ENCODE measurements around the gene ZNF668. TPM values are rescaled to one million over a fixed set of nuclear protein-coding genes. Genes with fewer than 3 reads are reported as not detected.

ZNF668 gene
- total RNA-seq, 1 donor from 2014 or later = 5.9 TPM

GRCh38 chr16:31084584-31085302 lies 10.7 kb upstream of the ZNF668 start:
- intact Hi-C loops (cut with DNase I) = no loop called here
- DNase-seq (ENCODE audit: low spot score) = no peak

- intact Hi-C loops (cut with DNase I) = no loop called here
- DNase-seq (ENCODE audit: low spot score) = no peak
These were observed 9.9 kb upstream of the ZNF668 start for GRCh38 chr16:31083981-31084380.

DNA sequence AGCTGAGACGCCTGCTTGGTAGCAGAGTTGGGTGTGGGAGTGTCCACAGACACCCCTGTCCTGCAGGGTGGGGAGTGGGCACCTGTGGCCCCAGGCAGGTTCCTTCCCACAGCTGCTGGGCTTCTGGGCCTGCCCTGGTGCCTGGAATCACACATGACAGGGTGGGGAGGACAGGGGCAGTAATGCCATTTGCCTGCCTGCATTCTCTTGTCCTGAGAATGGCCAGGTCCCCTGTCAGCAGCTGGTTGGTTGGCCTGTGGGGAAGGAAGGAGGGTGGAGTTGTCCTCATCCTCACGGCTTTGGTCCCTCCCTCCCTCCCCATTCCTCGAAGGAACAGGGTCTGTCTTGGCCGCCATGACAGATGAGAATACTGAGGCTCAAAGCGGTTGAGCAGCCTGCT lies 9.5 kb upstream of the ZNF668 start:
- intact Hi-C loops (cut with DNase I) = no loop called here
- no peak for DNase-seq (ENCODE audit: low spot score)

GRCh38 chr16:31083081-31083480 lies 9.0 kb upstream of the ZNF668 start:
- intact Hi-C loops (cut with DNase I) = no loop called here
- DNase-seq (ENCODE audit: low spot score) = no peak

GRCh38 chr16:31082368-31083045 lies 8.5 kb upstream of the ZNF668 start:
- intact Hi-C loops (cut with DNase I) = no loop called here
- no peak for DNase-seq (ENCODE audit: low spot score)

DNA sequence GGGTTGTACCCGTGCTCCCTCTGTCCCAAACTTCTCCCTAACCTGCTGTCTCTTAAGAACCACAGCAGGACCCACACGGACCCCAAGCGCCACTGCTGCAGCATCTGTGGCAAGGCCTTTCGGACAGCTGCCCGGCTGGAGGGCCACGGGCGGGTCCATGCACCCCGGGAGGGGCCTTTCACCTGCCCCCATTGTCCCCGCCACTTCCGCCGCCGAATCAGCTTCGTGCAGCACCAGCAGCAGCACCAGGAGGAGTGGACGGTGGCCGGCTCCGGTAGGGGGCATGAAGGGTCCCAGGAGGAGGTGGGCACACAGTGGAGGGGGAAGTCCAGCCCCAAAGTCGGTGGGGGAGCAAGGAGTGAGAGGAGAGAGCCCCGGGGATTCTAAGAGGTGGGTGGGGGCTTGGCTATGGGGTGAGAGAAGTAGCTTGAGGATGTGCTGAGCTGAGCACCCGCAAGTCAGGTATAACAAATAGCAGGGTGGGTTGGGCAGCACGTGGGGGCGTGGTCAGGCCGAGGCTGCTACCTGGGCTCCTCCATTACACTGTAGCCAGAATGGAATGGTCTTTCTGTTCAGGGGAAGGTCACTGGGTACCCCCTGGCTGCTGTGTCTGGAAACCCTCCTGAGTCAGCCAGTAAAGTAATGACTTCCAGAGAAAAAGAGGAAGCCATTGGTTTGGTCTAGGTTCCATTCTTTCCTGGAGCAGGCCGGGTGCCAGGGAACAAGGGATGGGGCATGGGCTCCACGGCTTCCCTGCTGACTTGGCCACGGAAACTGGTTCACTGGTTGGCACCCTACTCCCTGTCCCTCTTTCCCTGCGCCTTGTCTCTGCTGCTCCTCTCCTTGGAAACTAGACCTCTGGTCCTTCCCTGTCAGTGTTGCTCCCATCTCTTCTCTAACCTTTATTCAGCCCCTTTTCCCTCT lies 7.7 kb upstream of the ZNF668 start:
- no peak for DNase-seq (ENCODE audit: low spot score)
- intact Hi-C loops (cut with DNase I) = no loop called here

DNA sequence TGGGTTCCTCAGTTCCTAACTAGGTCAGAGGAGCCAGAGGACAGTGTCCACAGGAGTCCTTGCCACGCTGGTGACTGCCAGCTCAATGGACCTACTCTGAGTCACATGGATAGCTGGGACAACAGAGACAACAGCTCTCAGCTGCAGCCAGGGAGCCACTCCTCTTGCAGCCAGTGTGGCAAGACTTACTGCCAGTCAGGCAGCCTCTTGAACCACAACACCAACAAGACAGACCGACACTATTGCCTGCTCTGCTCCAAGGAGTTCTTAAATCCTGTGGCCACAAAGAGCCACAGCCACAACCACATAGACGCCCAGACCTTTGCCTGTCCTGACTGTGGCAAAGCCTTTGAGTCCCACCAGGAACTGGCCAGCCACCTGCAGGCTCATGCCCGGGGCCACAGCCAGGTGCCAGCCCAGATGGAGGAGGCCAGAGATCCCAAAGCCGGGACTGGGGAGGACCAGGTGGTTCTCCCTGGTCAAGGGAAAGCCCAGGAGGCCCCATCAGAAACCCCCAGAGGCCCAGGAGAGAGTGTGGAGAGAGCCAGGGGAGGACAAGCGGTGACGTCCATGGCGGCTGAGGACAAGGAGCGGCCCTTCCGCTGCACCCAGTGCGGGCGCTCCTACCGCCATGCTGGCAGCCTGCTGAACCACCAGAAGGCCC lies 6.8 kb upstream of the ZNF668 start:
- intact Hi-C loops (cut with DNase I) = no loop called here
- no peak for DNase-seq (ENCODE audit: low spot score)

DNA sequence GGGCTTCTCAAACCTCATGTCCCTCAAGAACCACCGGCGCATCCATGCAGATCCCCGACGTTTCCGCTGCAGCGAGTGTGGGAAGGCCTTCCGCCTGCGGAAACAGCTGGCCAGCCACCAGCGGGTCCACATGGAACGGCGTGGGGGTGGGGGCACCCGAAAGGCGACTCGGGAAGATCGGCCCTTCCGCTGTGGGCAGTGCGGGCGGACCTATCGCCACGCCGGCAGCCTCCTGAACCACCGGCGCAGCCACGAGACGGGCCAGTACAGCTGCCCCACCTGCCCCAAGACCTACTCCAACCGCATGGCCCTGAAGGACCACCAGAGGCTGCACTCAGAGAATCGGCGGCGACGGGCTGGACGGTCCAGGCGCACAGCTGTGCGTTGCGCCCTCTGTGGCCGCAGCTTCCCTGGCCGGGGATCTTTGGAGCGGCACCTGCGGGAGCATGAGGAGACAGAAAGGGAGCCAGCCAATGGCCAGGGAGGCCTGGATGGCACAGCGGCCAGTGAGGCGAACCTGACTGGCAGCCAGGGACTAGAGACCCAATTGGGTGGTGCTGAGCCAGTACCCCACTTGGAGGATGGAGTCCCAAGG lies 6.1 kb upstream of the ZNF668 start:
- intact Hi-C loops (cut with DNase I) = no loop called here
- DNase-seq (ENCODE audit: low spot score) = no peak

- DNase-seq (ENCODE audit: low spot score) = no peak
- intact Hi-C loops (cut with DNase I) = loop anchor here (5.0 kb wide), 1 partner anchor 92 kb away; the partner anchor contains the start of gene HSD3B7
These were observed 5.4 kb upstream of the ZNF668 start for GRCh38 chr16:31079342-31079944.

DNA sequence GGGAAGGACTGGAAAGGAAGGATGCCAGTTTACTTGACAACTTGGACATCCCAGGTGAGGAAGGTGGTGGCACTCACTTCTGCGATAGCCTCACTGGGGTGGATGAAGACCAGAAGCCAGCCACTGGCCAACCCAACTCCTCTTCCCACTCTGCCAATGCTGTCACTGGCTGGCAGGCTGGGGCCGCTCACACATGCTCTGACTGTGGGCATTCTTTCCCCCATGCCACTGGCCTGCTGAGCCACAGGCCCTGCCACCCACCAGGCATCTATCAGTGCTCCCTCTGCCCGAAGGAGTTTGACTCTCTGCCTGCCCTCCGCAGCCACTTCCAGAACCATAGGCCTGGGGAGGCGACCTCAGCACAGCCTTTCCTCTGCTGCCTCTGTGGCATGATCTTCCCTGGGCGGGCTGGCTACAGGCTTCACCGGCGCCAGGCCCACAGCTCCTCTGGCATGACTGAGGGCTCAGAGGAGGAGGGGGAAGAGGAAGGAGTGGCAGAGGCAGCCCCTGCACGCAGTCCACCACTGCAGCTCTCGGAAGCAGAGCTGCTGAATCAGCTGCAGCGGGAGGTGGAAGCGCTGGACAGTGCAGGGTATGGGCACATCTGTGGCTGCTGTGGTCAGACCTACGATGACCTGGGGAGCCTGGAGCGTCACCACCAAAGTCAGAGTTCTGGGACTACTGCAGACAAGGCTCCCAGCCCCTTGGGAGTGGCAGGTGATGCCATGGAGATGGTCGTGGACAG lies 4.7 kb upstream of the ZNF668 start:
- intact Hi-C loops (cut with DNase I) = loop anchor here (5.0 kb wide), 1 partner anchor 91 kb away; the partner anchor contains the start of gene HSD3B7

DNA sequence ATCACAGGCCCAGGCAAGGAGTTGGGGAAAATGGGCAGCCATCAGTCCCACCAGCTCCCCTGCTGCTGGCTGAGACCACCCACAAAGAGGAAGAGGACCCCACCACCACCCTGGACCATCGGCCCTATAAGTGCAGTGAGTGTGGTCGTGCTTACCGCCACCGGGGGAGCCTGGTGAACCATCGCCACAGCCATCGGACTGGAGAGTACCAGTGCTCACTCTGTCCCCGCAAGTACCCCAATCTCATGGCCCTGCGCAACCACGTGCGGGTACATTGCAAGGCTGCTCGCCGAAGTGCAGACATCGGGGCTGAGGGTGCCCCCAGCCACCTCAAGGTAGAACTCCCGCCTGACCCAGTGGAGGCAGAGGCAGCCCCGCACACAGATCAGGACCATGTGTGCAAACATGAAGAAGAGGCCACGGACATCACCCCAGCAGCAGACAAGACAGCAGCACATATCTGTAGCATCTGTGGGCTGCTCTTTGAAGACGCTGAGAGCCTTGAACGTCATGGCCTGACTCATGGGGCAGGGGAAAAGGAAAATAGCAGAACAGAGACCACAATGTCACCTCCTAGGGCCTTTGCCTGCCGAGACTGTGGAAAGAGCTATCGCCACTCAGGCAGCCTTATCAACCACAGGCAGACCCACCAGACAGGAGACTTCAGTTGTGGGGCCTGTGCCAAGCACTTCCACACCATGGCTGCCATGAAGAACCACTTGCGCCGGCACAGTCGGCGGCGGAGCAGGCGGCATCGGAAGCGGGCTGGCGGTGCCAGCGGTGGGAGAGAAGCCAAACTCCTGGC lies 3.8 kb upstream of the ZNF668 start:
- no peak for DNase-seq (ENCODE audit: low spot score)
- intact Hi-C loops (cut with DNase I) = loop anchor here (5.0 kb wide), 1 partner anchor 90 kb away; the partner anchor contains the start of gene HSD3B7

More for the DNA sequence above, 4.7 kb upstream of the ZNF668 start:
- no peak for DNase-seq (ENCODE audit: low spot score)

DNA sequence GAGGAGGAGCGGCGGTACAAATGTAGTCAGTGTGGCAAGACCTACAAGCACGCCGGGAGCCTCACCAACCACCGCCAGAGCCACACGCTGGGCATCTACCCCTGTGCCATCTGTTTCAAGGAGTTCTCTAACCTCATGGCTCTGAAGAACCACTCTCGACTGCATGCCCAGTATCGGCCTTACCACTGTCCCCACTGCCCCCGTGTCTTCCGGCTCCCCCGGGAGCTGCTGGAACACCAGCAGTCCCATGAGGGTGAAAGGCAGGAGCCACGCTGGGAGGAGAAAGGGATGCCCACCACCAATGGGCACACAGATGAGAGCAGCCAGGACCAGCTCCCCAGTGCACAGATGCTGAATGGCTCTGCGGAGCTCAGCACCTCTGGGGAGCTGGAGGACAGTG lies 3.0 kb upstream of the ZNF668 start:
- intact Hi-C loops (cut with DNase I) = loop anchor here (5.0 kb wide), 1 partner anchor 90 kb away; the partner anchor contains the start of gene HSD3B7
- no peak for DNase-seq (ENCODE audit: low spot score)

GRCh38 chr16:31076319-31076718 lies 2.3 kb upstream of the ZNF668 start:
- DNase-seq (ENCODE audit: low spot score) = no peak
- intact Hi-C loops (cut with DNase I) = loop anchor here (5.0 kb wide), 1 partner anchor 89 kb away; the partner anchor contains the start of gene HSD3B7

DNA sequence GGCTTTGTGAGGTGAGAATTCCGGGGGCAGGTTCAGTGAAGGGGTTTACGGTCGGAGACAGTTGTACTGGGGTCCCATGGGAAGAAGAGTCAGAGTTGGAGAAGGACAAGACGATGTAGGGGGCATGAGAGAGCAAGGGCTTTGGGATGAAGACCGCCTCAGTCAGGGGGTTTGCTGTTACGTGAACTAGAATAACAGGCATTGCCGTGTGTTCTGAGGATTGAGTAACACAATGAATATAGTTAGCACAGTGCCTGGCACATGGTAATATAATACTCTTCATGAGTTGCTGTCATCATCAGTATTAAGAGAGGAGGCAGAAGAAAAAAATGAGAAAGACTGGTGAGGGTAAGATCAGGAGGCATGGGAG lies 759 bp upstream of the ZNF668 start:
- no peak for DNase-seq (ENCODE audit: low spot score)
- intact Hi-C loops (cut with DNase I) = loop anchor here (2.0 to 5.0 kb wide), 5 partner anchors 20 to 117 kb away; partner anchors contain the start of genes HSD3B7, SETD1A, STX4 and VKORC1

DNA sequence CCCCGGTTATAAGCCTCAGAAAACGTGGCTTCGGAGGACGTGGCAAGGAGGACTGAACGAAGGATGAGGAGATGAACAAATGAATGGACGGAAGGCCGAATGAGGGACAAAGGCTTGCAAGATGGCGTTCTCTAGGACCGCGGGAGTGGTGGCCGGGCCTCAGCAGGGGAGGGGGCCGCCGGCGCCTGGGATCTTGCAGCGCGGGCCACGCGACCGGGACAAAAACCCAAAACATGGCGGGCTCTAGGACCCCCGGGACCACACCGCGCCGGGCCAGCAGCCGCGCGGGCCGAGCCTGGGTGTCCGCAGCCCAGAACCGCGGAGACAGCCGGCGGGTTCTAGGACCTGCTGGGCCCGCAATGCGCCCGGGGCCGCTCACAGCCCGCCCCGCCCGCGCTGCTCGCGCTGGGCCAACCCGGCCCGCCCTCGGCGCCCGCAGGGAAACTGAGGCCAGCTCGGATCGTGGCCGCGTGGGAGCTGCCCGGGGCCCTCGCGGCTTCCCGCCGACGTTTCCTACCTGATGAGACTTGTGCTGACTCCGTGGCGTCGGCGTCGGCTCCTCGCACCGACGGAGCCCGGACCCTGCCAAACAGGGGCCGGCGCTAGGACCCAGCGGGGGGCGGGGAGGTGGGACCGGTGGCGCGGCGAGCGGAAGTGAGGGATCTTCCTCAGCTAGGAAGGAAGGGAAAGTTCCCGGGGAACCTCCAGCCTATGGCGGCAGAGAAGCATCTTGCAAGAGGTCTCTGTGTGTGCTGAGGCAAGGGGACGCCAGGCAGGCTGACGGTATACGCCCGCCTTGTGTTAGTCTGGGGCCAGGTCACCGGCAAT lies 684 bp downstream of the ZNF668 start:
- intact Hi-C loops (cut with DNase I) = loop anchor here (5.0 kb wide), 2 partner anchors 41 to 116 kb away; partner anchors contain the start of genes SETD1A and STX4
- peak; percentile 95 for DNase-seq (ENCODE audit: low spot score)

- DNase-seq (ENCODE audit: low spot score) = no peak
These were observed 1.4 kb downstream of the ZNF668 start for GRCh38 chr16:31072540-31073141.

More at GRCh38 chr16:31072540-31073141, 1.4 kb downstream of the ZNF668 start:
- intact Hi-C loops (cut with DNase I) = loop anchor here (5.0 kb wide), 2 partner anchors 40 to 115 kb away; partner anchors contain the start of genes SETD1A and STX4

All from cardiac septum (tissue), 1 donor.